ENCODE data around the gene SAFB. TPM values are rescaled to one million over a fixed set of nuclear protein-coding genes. Genes with fewer than 3 reads are reported as not detected.

SAFB gene
- total and polyA plus RNA-seq, 2 of the 4 experiments (the other 2 are of a cell fraction) = 18.5 to 41.2 TPM

DNA sequence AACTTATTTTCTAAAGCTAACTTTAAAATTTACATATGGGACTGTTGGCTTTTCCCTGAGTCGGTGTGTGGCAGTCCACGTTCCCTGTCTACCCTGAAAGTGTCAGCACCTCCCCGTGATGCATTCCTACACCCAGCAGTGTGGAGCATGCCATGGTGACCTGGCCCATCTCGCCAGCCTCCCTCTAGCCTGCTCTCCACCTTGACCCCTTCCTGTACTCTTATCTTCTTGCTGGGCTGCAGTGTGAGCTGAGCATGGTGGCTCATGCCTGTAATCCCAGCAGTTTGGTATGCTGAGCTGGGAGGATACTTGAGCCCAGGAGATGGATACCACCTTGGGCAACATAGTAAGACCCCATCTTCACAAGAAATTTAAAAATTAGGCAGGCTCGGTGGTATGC lies 32.0 kb downstream of the SAFB start:
- H3K27me3 ChIP-seq (ENCODE audit: control insufficient read depth, insufficient read depth, low read length) = no peaks in the 10 kb centered on the region
- H3K14ac ChIP-seq (replicated peaks; ENCODE audit: low read depth, low read length) = no peak overlapping the region

More for the DNA sequence above, 32.0 kb downstream of the SAFB start:
- BruUV-seq (replicated peaks) = no TSS peak
- Histone ChIP-seq H4K20me1 (ENCODE audit: insufficient read depth, low read length) (no peaks in the 10 kb centered on the region; the same call in 1 of the 2 replicates), H2BK120ac (ENCODE audit: low read depth, low read length) (no peak overlapping the region), H4K91ac (ENCODE audit: insufficient read depth, low read depth, low read length) (no peak overlapping the region), H3K79me1 (ENCODE audit: low read depth in 1 of 2, low read length in 2 of 2) (peaks cover 17 to 32% of the 10 kb centered on the region in 2 experiments), H3K4me1 (ENCODE audit: control insufficient read depth, insufficient read depth, low read length) (no peaks in the 10 kb centered on the region), H2AK9ac (replicated peaks; ENCODE audit: low read depth, low read length, poor library complexity) (peak overlapping the region; percentile 42), H3K9ac (ENCODE audit: low read depth, low read length) (no peak overlapping the region), H2AK5ac (ENCODE audit: low read depth, low read length) (no peak overlapping the region), H3K23ac (ENCODE audit: low read depth, low read length) (no peak overlapping the region), H2AFZ (replicated peaks; ENCODE audit: low read length, poor library complexity) (no peak overlapping the region), H2BK5ac (ENCODE audit: low read depth, low read length, poor library complexity, severe bottlenecking) (no peak overlapping the region), H3K4me2 (ENCODE audit: low read depth, low read length) (no peak overlapping the region), H3K4ac (ENCODE audit: low read depth, low read length) (no peak overlapping the region), H3K27ac (ENCODE audit: insufficient read depth, low read length) (no peak overlapping the region), H3K9me3 (ENCODE audit: control insufficient read depth, insufficient read depth, low read length) (no peaks in the 10 kb centered on the region), H3K36me3 (ENCODE audit: control insufficient read depth, insufficient read depth, low read length) (peaks cover 79% of the 10 kb centered on the region), H3K18ac (ENCODE audit: low read depth, low read length) (no peak overlapping the region), H2BK15ac (ENCODE audit: low read depth, low read length) (no peak overlapping the region), H4K5ac (ENCODE audit: low read depth, low read length) (no peak overlapping the region), H2BK20ac (ENCODE audit: low read depth, low read length) (no peak overlapping the region), H3K9me1 (ENCODE audit: insufficient read depth, low read length) (0 out of 2 replicates have a peak, but pooled peaks cover 2% of the 10 kb centered on the region), H3K56ac (ENCODE audit: extremely low read depth, insufficient read depth, low read length) (no peak overlapping the region), H4K8ac (ENCODE audit: low read depth in 2 of 2, low read length in 2 of 2) (no peak overlapping the region), H3K4me3 (ENCODE audit: insufficient read depth, low read depth, low read length) (no peak overlapping the region)
- 100% methylated on average over 2 of the region's 5 CpGs; no CpG with 5 or more reads in 1 of the 2 experiments for WGBS, 2 experiments (ENCODE audit: extremely low coverage in 2 of 2, insufficient read length in 1 of 2)
- intact Hi-C loops (cut with micrococcal nuclease) = no loop called here
- TF ChIP-seq, protein P1, sequence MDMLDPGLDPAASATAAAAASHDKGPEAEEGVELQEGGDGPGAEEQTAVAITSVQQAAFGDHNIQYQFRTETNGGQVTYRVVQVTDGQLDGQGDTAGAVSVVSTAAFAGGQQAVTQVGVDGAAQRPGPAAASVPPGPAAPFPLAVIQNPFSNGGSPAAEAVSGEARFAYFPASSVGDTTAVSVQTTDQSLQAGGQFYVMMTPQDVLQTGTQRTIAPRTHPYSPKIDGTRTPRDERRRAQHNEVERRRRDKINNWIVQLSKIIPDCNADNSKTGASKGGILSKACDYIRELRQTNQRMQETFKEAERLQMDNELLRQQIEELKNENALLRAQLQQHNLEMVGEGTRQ (IDR thresholded peaks at IDR 0.05; ENCODE audit: low read depth, low read length) = no peak
- TF ChIP-seq FOS (IDR thresholded peaks at IDR 0.05; ENCODE audit: low read depth, low read length) = no peak
- TF ChIP-seq BHLHE40 (IDR thresholded peaks at IDR 0.05; ENCODE audit: low read depth, low read length) = no peak
- no peak for TF ChIP-seq MAFK (IDR thresholded peaks at IDR 0.05; ENCODE audit: low read depth, low read length)
- no peak for TF ChIP-seq SMC3 (IDR thresholded peaks at IDR 0.05; ENCODE audit: low read depth, low read length)
- no peak for TF ChIP-seq CEBPB (IDR thresholded peaks at IDR 0.05; ENCODE audit: low read depth, low read length)
- TF ChIP-seq POLR2A (IDR thresholded peaks at IDR 0.05; ENCODE audit: low read depth, low read length) = no peak
- no peak for TF ChIP-seq RAD21 (IDR thresholded peaks at IDR 0.05; ENCODE audit: low read length)
- TF ChIP-seq MXI1 (IDR thresholded peaks at IDR 0.05; ENCODE audit: borderline replicate concordance, low read depth, low read length) = no peak
- TF ChIP-seq NFE2L2 (IDR thresholded peaks at IDR 0.05; ENCODE audit: low read depth, low read length) = no peak
- no peak for TF ChIP-seq CHD1 (IDR thresholded peaks at IDR 0.05; ENCODE audit: low read depth, low read length)
- TF ChIP-seq, protein P2, sequence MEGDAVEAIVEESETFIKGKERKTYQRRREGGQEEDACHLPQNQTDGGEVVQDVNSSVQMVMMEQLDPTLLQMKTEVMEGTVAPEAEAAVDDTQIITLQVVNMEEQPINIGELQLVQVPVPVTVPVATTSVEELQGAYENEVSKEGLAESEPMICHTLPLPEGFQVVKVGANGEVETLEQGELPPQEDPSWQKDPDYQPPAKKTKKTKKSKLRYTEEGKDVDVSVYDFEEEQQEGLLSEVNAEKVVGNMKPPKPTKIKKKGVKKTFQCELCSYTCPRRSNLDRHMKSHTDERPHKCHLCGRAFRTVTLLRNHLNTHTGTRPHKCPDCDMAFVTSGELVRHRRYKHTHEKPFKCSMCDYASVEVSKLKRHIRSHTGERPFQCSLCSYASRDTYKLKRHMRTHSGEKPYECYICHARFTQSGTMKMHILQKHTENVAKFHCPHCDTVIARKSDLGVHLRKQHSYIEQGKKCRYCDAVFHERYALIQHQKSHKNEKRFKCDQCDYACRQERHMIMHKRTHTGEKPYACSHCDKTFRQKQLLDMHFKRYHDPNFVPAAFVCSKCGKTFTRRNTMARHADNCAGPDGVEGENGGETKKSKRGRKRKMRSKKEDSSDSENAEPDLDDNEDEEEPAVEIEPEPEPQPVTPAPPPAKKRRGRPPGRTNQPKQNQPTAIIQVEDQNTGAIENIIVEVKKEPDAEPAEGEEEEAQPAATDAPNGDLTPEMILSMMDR (conservative IDR thresholded peaks at IDR 0.05; ENCODE audit: low read depth, low read length) = no peak
- TF ChIP-seq RFX5 (IDR thresholded peaks at IDR 0.05; ENCODE audit: low read depth, low read length) = no peak
- CTCF ChIA-PET = no interaction called here
- POLR2A ChIA-PET (ENCODE audit: unreplicated experiment) = no interaction called here
- in situ Hi-C loops (cut with MboI; ENCODE audit: low sequenced_read_pairs) = no loop called here
- DNase-seq (no peak), ATAC-seq (ENCODE audit: low read depth) (no peak)
- dilution Hi-C loops (cut with HindIII; ENCODE audit: low sequenced_read_pairs, unreplicated experiment) = no loop called here
